OCI-LY7 (cell line): ENCODE measurements around the gene ZCRB1.

Experiments
- CTCF ChIP-seq: fragments of 200-600 bp; sonication (generic); conservative IDR thresholded peaks from 2 replicates; pipeline ENCODE4 v1.5.1; 2014; ENCODE audit warnings: mild to moderate bottlenecking, antibody characterized with exemption, low read length, moderate library complexity, mixed read lengths
- EZH2phosphoT487 ChIP-seq: fragments of 200-600 bp; sonication (generic); IDR thresholded peaks from 2 replicates; pipeline ENCODE4 v1.6.1; 2018; ENCODE audit warnings: low read depth, borderline replicate concordance, mild to moderate bottlenecking, mixed run types, antibody characterized with exemption, low read length, moderate library complexity, mixed read lengths

- TF ChIP-seq CTCF (no peak), EZH2phosphoT487 (no peak)
Measured at GRCh38 chr12:42326541-42327226, 790 bp upstream of the ZCRB1 start.
